Measurements from ENCODE around the gene COASY.

DNA sequence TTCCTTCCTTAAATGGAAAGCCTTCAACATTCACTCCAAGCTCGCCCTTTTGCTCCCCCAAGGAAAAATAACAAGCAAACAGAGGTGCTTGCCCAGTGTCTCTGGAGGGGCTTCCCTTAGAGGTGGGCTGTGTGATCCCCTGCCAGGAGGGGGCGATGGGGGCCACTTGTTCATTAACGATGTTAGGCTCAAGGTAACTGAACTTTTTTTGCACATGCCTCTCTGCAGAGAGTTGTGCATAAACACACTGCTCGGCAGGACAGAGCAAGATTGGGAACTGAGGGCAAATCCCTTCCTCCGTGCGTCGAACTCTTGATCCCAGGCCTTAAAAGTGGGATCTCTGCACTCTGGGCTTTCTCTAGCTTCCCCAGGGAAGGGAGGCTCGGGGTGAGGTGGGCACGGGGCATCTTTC, 41.4 kb upstream of the COASY start:
- TF ChIP-seq, protein P1, sequence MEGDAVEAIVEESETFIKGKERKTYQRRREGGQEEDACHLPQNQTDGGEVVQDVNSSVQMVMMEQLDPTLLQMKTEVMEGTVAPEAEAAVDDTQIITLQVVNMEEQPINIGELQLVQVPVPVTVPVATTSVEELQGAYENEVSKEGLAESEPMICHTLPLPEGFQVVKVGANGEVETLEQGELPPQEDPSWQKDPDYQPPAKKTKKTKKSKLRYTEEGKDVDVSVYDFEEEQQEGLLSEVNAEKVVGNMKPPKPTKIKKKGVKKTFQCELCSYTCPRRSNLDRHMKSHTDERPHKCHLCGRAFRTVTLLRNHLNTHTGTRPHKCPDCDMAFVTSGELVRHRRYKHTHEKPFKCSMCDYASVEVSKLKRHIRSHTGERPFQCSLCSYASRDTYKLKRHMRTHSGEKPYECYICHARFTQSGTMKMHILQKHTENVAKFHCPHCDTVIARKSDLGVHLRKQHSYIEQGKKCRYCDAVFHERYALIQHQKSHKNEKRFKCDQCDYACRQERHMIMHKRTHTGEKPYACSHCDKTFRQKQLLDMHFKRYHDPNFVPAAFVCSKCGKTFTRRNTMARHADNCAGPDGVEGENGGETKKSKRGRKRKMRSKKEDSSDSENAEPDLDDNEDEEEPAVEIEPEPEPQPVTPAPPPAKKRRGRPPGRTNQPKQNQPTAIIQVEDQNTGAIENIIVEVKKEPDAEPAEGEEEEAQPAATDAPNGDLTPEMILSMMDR (IDR thresholded peaks at IDR 0.05; ENCODE audit: low read depth, low read length, missing input control), result no peak
- no peak for TF ChIP-seq NR2F2 (IDR thresholded peaks at IDR 0.05)
- TF ChIP-seq, protein P2, sequence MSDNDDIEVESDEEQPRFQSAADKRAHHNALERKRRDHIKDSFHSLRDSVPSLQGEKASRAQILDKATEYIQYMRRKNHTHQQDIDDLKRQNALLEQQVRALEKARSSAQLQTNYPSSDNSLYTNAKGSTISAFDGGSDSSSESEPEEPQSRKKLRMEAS (IDR thresholded peaks at IDR 0.05), result no peak
